Mammary epithelial cell (primary cell): ENCODE data around the gene MORC4.

Source experiments
- EZH2 ChIP-seq: IDR thresholded peaks from 2 replicates; pipeline ENCODE4 v1.6.1; 2012; ENCODE audit warnings: low read length, inconsistent platforms, borderline replicate concordance
- TF ChIP-seq, protein P1 (sequence below), 2 donors: IDR thresholded peaks in 1 of 2; conservative IDR thresholded peaks in 1 of 2; 2 replicates each; pipeline ENCODE4 v1.5.1; 2011 to 2012; ENCODE audit warnings: inconsistent platforms in 2 of 2, low read length in 2 of 2, mild to moderate bottlenecking in 2 of 2, control low read depth in 1 of 2, low read depth in 1 of 2; ENCODE audit not compliant: insufficient read depth in 1 of 2; ENCODE audit errors: extremely low read depth in 1 of 2

DNA sequence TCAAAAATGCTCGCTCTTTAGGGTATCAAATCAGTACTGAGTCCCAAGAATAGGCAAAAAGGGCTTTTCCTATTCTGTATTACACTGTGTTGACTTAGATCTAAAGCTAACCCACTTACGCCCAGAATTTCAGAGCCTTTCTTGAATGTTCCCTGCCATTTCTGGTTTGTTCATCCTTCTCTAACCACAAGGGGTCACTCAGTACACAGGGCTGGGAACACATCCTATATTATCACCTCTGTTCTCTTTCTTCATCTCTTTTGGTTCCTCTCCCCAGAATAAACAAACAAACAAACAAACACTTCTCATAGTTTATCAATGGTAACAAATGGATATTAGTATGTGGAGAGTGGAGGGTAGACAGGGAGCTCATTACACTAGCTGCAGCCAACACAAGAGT lies 25.5 kb upstream of the MORC4 start:
- TF ChIP-seq, protein P1, sequence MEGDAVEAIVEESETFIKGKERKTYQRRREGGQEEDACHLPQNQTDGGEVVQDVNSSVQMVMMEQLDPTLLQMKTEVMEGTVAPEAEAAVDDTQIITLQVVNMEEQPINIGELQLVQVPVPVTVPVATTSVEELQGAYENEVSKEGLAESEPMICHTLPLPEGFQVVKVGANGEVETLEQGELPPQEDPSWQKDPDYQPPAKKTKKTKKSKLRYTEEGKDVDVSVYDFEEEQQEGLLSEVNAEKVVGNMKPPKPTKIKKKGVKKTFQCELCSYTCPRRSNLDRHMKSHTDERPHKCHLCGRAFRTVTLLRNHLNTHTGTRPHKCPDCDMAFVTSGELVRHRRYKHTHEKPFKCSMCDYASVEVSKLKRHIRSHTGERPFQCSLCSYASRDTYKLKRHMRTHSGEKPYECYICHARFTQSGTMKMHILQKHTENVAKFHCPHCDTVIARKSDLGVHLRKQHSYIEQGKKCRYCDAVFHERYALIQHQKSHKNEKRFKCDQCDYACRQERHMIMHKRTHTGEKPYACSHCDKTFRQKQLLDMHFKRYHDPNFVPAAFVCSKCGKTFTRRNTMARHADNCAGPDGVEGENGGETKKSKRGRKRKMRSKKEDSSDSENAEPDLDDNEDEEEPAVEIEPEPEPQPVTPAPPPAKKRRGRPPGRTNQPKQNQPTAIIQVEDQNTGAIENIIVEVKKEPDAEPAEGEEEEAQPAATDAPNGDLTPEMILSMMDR (conservative IDR thresholded peaks at IDR 0.05 in 1 of 2, IDR thresholded peaks at IDR 0.05 in 1 of 2; ENCODE audit: extremely low read depth in 1 of 2, insufficient read depth in 1 of 2, low read depth in 1 of 2, low read length in 2 of 2) = peak; percentile 54 to 72
- TF ChIP-seq EZH2 = no peak
